Measurements from ENCODE around the gene GRIK3.

The GRIK3 gene

GRCh38 chr1:36871146-36871971, 163.0 kb downstream of the GRIK3 start:
- DNase-seq = no peak

- DNase-seq = no peak
These were observed 164.5 kb downstream of the GRIK3 start for GRCh38 chr1:36869826-36870225.

GRCh38 chr1:36869054-36869453, 165.3 kb downstream of the GRIK3 start:
- no peak for DNase-seq

- no peak for DNase-seq
These were observed 166.7 kb downstream of the GRIK3 start for GRCh38 chr1:36867575-36867974.

GRCh38 chr1:36866169-36866814, 168.0 kb downstream of the GRIK3 start:
- DNase-seq = no peak

GRCh38 chr1:36865602-36865900, 168.8 kb downstream of the GRIK3 start:
- no peak for DNase-seq

GRCh38 chr1:36864823-36865601, 169.3 kb downstream of the GRIK3 start:
- no peak for DNase-seq

GRCh38 chr1:36864182-36864822, 170.0 kb downstream of the GRIK3 start:
- DNase-seq = no peak

- DNase-seq = no peak
These were observed 170.8 kb downstream of the GRIK3 start for GRCh38 chr1:36863500-36863899.

GRCh38 chr1:36863061-36863460, 171.3 kb downstream of the GRIK3 start:
- no peak for DNase-seq

- no peak for DNase-seq
These were observed 172.9 kb downstream of the GRIK3 start for GRCh38 chr1:36861375-36861774.

- no peak for DNase-seq
These were observed 174.4 kb downstream of the GRIK3 start for GRCh38 chr1:36859926-36860325.

GRCh38 chr1:36858981-36859380, 175.3 kb downstream of the GRIK3 start:
- DNase-seq = no peak

- no peak for DNase-seq
These were observed 175.8 kb downstream of the GRIK3 start for GRCh38 chr1:36858553-36858952.

- DNase-seq = peak; percentile 33
These were observed 176.6 kb downstream of the GRIK3 start for GRCh38 chr1:36857754-36858153.

- peak; percentile 54 for DNase-seq
These were observed 178.4 kb downstream of the GRIK3 start for GRCh38 chr1:36855699-36856494.

GRCh38 chr1:36853638-36854037, 180.7 kb downstream of the GRIK3 start:
- no peak for DNase-seq

GRCh38 chr1:36852586-36852985, 181.7 kb downstream of the GRIK3 start:
- DNase-seq = no peak

- no peak for DNase-seq
These were observed 182.7 kb downstream of the GRIK3 start for GRCh38 chr1:36851595-36851994.

GRCh38 chr1:36851087-36851486, 183.2 kb downstream of the GRIK3 start:
- DNase-seq = no peak

GRCh38 chr1:36849956-36850355, 184.4 kb downstream of the GRIK3 start:
- no peak for DNase-seq

GRCh38 chr1:36847761-36848160, 186.6 kb downstream of the GRIK3 start:
- DNase-seq = no peak

GRCh38 chr1:36847186-36847585, 187.1 kb downstream of the GRIK3 start:
- DNase-seq = no peak
